ENCODE results near the gene TFF3.
"Not testable (repeated sequence)": the region's sequence is repeated elsewhere in the genome, so short reads cannot be mapped to it uniquely, and the experiment has no call there.

Gene TFF3

DNA sequence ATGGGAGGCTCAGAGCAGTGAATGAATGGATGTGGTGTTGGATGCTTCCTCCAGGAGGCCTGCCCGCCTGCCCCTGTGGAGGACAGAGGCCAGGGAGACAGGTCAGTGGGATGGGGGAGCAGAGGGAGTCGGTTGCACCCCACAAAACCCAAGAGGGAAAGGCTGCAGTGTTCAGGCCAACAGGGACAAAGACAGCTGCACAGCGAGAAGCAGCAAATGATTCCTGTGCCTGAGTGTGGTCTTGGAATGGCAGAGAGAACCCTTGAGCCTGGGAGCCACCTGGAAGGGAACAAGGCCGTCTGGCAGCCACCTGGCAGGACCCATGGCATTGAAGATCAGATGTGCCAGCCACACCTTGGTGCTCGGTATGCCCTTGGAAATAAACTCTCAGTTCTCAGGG lies 8.1 kb downstream of the TFF3 start:
- in situ Hi-C loops (cut with MboI; ENCODE audit: low sequenced_read_pairs) = loop anchor here (5.0 kb wide), 1 partner anchor 145 kb away; no protein-coding TSS in a partner anchor

DNA sequence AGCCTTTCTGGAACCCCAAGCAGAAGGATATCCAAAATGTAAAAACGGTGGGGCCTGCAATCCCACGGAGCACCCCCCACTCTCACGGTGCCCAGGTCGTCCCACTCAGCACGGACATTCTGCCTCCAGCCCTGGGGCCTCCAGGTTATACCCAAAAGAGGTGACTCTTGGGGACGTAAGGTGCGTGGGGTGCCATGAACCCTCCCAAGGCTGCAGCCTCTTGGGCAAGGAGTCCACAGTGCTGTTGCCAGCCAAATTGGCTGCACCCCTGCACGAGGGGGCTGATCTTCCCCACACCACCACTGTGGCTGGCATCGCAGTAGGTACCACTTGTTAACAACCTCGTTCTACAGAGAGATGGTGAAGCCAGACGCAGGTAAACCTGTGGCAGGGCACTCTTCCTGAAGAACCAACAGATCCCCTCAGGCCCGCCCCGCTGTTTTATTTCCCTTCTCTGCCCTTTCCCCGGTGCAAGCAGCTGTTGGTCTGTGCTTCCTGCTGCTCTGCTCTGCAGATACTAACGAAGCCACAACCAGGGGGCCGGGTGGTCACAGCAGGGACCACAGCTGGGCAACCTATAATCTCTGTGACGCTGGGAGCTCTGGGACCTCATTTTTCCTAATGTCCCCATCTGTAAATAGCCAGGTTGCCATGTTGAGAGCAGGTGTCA lies 8.7 kb downstream of the TFF3 start:
- in situ Hi-C loops (cut with MboI; ENCODE audit: low sequenced_read_pairs) = loop anchor here (5.0 kb wide), 1 partner anchor 146 kb away; no protein-coding TSS in a partner anchor

DNA sequence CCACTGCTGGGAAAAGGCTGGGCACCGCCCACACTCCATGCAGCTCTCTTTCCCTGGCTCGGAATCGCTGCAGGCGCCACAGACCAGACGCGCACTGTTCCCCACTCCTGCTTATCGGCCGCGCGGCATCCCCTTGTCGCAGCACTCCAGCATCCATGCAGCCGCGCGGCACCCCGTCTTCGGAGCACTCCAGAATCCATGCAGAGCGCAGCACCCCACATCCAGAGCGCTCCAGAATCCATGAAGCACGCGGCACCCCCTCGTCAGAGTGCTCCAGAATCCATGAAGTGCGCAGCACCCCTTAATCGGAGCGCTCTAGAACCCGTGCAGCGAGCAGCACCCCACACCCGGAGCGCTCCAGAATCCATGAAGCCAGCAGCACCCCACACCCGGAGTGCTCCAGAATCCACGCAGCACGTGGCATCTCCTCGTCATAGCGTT lies 9.5 kb downstream of the TFF3 start:
- in situ Hi-C loops (cut with MboI; ENCODE audit: low sequenced_read_pairs) = loop anchor here (5.0 kb wide), 1 partner anchor 147 kb away; no protein-coding TSS in a partner anchor

DNA sequence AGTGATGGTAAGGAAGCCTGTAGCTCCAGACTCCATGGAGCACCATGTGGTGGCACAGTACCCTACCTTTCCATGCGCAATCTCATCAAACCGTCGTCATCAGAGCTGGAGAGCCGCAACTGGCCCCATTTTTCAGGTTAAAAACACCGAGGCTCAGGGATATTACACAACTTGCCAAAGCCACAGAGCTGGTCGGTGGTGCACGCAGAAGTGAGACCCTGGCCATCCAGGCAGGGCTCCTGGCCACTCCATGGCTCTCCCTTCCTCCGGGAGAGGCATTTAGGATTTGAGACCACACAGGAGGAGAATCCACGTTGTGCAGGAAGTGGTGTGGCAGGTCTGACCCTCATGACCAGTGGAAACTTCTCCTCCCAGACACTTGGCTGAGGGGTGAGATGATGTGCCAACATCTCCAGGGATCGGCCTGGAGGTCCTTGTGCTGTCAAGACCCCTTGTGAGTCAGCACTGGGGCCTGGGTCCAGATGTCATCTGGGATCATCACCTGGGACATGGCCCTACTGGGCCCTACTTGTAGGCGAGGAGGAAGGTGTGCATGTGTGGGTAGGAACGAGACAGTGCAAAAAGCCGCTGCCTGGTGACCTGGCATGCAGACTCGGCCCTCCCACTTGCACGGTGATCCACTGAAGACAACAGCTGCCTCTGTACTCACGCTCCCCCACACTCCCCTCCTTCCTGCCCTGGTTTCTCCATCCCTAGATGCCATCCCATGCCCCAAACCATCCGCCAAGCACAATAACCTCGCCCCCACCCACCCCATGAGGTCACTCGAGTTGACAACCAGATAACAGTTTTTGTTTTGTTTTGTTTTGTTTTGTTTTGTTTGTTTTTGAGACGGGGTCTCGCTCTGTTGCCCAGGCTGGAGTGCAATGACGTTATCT lies 10.4 kb downstream of the TFF3 start:
- in situ Hi-C loops (cut with MboI; ENCODE audit: low sequenced_read_pairs) = loop anchor here (5.0 kb wide), 1 partner anchor 147 kb away; no protein-coding TSS in a partner anchor

DNA sequence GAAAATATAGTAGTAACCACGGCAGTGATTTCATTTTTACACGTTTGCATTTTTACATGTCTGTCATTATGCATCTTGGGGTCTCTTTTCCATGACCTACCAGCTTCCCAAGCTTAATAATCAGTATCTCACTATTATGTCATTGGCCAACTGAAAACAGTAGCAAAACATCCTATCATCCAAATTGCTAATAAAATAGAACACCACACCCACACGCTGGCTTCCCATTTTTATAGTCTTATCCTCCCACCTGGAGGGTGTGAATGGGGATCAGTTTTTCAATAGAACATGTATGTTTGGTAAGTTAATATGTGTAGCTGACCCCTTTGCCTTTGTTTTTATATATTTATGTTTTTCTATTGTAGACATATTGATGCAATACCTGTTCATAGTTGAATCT lies 11.8 kb downstream of the TFF3 start:
- in situ Hi-C loops (cut with MboI; ENCODE audit: low sequenced_read_pairs) = no loop called here

DNA sequence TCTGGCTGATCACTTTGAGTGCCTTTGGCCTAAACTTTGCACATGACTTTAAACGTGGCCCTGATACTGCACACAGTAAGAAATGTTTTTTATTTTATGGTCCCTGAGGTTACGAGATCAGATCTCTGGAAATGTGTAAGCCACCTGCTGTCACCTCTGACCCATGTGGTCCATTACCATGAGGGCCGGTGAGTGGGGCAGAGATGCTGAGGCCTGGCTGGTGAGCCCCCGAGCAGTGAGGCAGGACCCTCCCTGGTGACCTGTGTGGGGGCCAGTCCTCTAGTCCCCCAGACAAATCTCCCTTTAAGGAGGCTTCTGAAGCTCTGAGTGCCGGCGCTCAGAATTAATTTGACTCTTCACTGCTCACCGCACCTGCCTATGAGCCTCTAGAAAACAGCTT lies 12.4 kb downstream of the TFF3 start:
- in situ Hi-C loops (cut with MboI; ENCODE audit: low sequenced_read_pairs) = no loop called here

DNA sequence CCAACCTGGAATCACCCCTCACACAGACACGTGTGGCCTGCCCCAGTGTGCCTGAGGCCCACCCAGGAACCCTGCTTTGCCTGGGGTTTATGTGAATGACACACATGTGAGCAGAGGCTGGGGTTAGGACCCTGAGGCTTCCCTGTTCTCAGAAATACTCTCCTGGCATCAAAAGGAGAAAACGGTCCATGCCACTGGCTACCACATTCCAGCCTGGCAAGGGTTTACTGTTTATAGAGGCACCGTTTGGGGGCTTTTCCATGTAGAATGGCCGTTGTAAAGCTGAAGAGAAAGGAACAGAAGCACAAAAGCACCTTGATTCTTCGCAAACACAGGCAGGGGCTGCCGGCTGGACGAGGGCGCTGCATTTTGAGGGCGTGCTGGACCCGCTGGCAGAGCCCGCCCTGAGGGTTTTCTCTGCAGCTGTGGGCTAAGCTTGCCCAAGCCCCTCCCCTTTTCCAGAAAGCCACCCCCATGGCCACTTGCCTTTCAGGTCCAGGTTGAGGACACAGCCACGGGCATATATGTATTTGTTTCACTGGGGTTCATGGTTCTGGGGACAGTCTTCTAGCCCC lies 13.0 kb downstream of the TFF3 start:
- in situ Hi-C loops (cut with MboI; ENCODE audit: low sequenced_read_pairs) = no loop called here

DNA sequence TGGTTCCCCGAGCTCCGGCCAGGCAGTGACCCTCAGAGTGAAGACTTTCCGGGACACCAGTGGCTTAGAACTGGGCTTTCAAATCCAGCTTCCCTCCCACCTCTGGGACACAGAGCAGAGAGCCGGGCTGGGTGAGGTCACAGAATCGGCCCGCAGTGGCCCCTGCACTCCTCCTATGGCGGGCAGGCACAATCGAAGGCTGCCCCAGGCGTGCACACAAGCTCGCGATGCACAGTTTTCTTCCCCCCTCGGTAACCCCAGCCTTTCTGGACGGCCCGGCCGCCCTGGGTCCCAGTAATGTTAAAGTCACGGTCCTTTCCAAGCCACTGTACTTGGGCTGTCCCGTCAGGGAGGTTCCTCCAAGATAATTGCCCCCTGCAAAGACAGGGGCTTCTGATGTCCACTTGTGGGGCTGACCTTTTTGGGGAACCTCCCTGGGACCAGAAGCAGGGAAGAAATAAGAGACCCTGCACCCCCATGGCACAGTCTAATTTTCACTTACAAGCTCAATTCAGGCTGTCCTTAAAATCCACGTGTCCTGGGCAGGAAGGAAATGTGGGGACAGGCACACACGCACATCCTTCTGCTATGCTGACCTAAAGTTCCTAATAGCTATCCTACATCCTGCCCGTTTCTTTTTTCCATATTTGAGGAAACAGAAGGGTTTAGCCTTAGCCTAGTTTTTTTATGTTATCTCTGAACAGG lies 13.7 kb downstream of the TFF3 start:
- in situ Hi-C loops (cut with MboI; ENCODE audit: low sequenced_read_pairs) = no loop called here

DNA sequence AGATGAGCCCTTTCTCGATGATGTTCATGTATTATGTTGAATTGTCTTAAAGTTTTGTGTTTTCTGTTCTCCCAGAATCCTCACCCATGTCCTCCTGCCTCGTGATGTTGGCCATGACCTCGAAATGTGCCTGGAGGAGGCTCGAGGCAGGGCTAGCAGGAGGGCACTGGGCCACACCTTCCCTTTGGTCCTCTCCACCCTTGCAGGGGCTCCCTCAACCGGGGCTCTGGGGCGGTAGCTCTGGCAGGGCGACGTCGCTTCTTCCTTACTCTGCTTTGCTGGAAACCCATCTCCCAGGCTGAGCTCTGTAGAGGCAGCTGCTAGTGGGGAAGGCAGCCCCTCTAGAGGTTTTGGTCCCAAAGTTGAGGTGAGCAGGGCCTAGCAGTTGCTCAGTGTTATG lies 14.3 kb downstream of the TFF3 start:
- in situ Hi-C loops (cut with MboI; ENCODE audit: low sequenced_read_pairs) = no loop called here

DNA sequence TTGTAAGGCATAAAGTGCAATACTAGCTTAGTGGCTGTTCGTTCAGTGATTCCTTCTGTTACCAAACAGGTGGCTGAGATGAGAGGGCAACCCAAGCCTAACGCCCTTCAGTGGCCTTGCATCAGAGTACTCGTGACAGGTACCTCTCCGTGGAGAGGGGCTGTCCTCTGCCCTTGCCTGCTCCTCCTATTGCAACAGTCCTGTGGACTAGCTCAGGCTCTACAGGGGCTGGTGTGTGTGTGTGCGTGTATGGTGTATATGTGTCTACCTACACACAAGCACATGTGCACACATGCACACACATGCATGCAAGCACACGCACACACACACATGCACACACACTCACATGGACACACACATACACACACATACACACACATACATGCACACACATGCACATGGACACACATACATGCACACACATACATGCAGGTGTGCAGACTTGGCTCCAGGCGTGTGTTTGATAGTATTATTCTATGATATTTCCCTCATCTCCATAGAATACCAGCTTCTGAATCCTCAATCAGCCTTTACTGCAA lies 15.1 kb downstream of the TFF3 start:
- in situ Hi-C loops (cut with MboI; ENCODE audit: low sequenced_read_pairs) = no loop called here

DNA sequence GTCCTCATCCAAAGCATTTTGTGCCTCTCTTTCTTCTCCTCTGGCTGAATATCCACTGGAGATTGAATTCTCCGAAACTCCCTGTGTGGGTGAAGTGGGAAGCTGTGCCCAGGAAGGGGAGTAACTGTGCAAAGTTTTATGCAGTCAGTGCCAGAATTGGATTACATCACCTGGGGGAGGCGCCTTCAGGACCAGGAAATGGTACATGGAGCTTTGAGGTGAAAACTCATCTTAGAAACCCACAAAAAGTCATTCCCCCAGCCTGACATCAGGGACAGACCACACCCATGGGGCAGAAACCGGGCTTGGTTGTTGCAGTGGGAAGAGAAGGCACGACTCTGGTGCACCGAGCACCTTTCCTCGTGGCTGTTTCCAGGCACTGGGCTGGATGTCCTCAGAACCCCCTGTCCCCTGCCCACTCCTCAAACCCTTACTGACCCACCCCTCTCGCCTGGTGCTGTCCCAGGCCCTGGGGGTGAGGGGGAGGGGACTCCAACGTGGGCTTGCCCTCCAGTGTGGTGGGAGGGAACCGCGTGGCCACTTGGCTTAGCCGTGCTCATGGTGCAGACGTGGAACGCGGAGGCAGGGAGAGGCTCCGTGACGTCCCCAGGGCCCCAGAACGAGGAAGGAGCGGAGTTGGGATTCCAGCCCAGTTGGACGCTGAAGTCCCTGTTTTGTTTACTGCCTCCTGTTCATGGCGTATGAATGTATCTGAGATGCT lies 15.7 kb downstream of the TFF3 start:
- in situ Hi-C loops (cut with MboI; ENCODE audit: low sequenced_read_pairs) = no loop called here

DNA sequence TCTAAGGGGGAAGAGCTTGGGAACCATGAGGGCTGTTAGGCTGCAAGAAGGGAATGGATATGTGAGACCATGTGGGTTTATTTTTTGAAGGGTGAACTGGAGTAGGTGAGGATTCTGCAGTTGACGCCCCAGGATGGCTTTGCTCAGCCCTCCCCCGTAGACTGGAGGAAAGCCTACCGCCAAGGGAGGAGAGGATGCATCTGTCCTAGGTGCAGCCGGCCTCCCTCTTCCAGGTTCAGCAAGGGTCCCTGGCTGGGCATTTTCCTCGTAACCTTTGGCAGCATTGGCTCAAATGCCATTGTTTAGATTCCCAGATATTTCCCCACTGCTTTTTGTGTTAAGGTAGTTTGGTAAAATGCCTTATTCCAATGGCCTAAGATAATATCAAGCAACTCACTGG lies 16.6 kb downstream of the TFF3 start:
- in situ Hi-C loops (cut with MboI; ENCODE audit: low sequenced_read_pairs) = no loop called here

DNA sequence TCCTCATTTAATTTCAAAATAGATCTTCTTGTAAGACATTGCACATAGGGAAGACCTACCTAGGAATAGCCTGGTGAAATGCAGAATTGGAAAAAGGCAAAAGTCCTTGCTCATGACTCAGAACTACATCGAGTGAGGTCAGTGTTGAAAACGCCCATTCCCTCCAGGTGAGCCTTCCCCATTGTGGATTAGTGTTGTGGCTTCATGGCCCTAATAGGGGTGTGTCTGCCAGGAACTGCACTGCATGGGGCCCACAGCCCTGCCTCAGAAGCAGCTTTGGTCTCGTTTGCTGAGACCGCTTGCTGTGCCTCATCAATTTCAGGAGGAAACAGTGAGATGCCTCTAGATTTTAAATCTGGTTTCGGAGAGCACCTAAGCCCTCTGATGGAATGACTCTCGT lies 17.0 kb downstream of the TFF3 start:
- in situ Hi-C loops (cut with MboI; ENCODE audit: low sequenced_read_pairs) = no loop called here

DNA sequence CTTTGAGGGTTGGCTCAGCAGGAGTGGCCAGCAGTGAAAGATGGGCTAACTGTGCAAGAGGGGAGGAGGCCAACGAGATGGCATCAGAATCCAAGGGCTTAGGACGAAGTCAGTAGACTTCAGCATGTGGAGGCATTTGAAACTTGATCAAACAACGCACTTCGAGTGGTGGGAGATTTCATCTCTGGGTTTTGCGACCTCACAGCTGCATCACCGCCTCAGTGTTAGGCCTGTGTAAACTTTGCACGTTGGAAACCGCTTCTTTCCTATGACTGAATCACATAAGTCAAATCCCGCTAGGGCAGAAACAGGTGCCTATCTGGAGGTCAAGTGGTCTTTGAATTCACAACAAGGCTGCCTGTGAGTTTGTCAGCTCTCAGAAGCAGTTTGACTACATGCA lies 17.8 kb downstream of the TFF3 start:
- in situ Hi-C loops (cut with MboI; ENCODE audit: low sequenced_read_pairs) = no loop called here

DNA sequence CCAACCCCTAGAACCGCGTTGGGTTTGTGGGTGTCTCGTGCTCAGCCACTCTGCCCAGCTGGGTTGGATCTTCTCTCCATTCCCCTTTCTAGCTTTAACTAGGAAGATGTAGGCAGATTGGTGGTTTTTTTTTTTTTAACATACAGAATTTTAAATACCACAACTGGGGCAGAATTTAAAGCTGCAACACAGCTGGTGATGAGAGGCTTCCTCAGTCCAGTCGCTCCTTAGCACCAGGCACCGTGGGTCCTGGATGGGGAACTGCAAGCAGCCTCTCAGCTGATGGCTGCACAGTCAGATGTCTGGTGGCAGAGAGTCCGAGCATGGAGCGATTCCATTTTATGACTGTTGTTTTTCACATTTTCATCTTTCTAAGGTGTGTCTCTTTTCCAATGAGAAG lies 18.7 kb downstream of the TFF3 start:
- in situ Hi-C loops (cut with MboI; ENCODE audit: low sequenced_read_pairs) = no loop called here

DNA sequence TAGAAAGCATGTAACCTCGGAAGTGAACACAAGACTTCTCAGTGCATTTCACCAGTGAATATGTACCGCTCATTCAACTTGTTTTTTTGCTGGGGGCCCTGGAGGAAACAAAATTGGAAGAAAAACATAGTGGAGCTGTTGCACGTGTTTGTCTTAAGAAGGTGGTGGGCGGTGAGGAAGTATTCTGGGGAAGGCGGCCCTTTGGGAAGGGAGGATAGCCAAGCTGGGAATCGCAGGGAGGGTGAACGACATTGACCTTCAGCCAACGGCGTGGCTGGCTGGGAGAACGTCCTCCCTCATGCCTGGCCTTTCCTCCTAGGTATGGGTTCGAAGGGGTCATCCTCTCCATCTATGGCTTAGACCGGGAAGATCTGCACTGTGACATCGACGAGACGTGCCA lies 19.4 kb downstream of the TFF3 start:
- in situ Hi-C loops (cut with MboI; ENCODE audit: low sequenced_read_pairs) = no loop called here

DNA sequence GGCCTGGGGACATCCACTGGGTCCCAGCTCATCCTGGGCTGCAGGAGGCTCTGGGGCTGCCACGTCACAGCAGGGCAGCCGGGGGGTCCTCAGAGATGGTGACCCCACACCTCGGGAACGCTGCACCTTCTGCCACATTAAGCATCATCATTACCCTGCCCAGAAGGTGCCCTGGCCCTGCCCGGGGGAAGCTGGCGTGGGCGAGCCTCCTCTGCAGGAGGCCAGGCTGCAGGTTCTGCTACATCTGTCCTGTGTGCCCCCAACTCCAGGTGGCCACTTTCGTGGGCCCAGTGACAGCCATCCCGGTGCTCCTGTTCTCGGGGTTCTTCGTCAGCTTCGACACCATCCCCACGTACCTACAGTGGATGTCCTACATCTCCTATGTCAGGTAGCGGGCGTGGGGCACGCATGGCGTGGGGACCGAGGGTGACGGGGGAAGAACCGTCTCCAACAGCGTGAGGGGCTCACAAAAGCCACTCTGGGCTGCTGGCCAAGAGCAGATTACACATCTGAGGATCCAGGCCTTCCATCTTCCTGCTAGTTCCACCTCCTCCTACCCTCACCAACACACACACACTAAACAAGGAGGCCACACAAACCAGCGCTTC lies 20.8 kb downstream of the TFF3 start:
- in situ Hi-C loops (cut with MboI; ENCODE audit: low sequenced_read_pairs) = no loop called here

DNA sequence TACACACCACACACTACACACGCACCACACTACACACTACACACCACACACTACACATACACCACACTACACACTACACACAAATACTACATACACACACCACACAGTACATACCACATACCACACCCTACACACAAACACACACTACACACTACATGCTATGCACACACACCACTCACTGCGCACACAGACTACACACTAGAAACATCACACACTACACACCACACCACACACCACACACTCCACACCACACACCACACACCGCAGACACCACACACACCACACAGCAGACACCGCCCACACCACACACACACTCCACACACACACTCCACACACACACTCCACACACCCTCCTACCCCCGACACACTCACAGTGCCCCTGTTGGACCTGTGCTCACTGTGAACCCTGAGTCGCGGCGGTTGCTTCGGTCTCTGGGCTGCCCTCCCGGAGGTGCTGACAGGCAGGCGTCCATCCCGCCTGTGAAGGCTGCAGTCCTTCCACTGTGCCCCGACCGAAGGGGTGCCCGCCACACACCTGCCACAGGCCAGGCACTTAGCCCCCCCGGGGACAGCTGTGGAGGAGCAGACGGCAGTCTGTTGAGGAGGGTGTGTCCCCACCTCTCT lies 21.4 kb downstream of the TFF3 start:
- in situ Hi-C loops (cut with MboI; ENCODE audit: low sequenced_read_pairs) = no loop called here

DNA sequence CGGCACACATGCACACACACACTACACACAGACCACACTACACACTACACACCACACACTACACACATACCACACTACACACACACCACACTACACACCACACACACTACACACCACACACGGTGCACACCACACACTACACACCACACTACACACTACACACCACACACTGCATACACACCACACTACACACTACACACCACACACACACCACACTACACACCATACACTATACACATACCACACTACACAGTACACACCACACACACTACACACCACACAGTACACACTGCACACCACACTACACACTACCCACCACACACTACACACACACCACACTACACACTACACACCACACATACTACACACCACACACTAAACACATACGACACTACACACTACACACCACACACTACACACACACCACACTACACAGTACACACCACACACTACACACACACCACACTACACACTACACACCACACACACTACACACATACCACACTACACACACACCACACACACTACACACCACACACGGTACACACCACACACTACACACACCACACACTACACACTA lies 22.6 kb downstream of the TFF3 start:
- in situ Hi-C loops (cut with MboI; ENCODE audit: low sequenced_read_pairs) = not testable (repeated sequence)
